A673 (cell line): ENCODE data around the gene ARL3. TPM values are rescaled to one million over a fixed set of nuclear protein-coding genes. Genes with fewer than 3 reads are reported as not detected.

ENCODE experiments used
- BruUV-seq: library from RNA; stranded (reverse); fragments of 400-500 nt; replicated peaks from 2 replicates; lab custom pipeline; 2021; lab: Mats Ljungman, UMichigan
- CTCF ChIA-PET: fragments of 300-600 bp; sonication (Branson Sonifier 250); formaldehyde crosslinking; loops from one replicate; lab custom pipeline; 2022; ENCODE audit warnings: antibody characterized with exemption; lab: Charles Lee
- POLR2A ChIA-PET: fragments of 300-600 bp; sonication (Branson Sonifier 250); formaldehyde crosslinking; loops from one replicate; lab custom pipeline; 2022; ENCODE audit warnings: antibody characterized with exemption; ENCODE audit not compliant: low non-redundant PET; lab: Charles Lee
- DNase-seq: peaks from one replicate; pipeline ENCODE4 v3.0.0-alpha.2; 2015; ENCODE audit warnings: low spot score
- H3K27ac ChIP-seq: fragments of 200-600 bp; sonication (generic); 2 replicates; pipeline ENCODE4 v1.5.1; 2016; ENCODE audit warnings: mixed run types, low read depth, mild to moderate bottlenecking, mixed read lengths, antibody characterized with exemption, low read length; ENCODE audit not compliant: poor library complexity, severe bottlenecking
- H3K27me3 ChIP-seq: fragments of 200-600 bp; sonication (generic); replicated peaks from 2 replicates; pipeline ENCODE4 v1.6.1; 2017; ENCODE audit warnings: mixed run types, low read depth, mild to moderate bottlenecking, mixed read lengths, antibody characterized with exemption, low read length; ENCODE audit not compliant: insufficient read depth, poor library complexity
- H3K36me3 ChIP-seq: fragments of 200-600 bp; sonication (generic); 2 replicates; pipeline ENCODE4 v1.6.1; 2016; ENCODE audit warnings: mixed run types, mild to moderate bottlenecking, mixed read lengths, antibody characterized with exemption, low read length; ENCODE audit not compliant: insufficient read depth, poor library complexity, severe bottlenecking
- H3K4me1 ChIP-seq: fragments of 200-600 bp; sonication (generic); 2 replicates; pipeline ENCODE4 v1.6.1; 2017; ENCODE audit warnings: mixed run types, mild to moderate bottlenecking, mixed read lengths, antibody characterized with exemption, low read length; ENCODE audit not compliant: insufficient read depth, poor library complexity, severe bottlenecking
- H3K4me3 ChIP-seq: fragments of 200-600 bp; sonication (generic); 2 replicates; pipeline ENCODE4 v1.5.1; 2016; ENCODE audit warnings: low read depth, mixed run types, mild to moderate bottlenecking, mixed read lengths, low read length; ENCODE audit not compliant: poor library complexity, severe bottlenecking
- H3K9me3 ChIP-seq: fragments of 200-600 bp; sonication (generic); 2 replicates; pipeline ENCODE4 v1.6.1; 2016; ENCODE audit warnings: mixed run types, low read depth, mild to moderate bottlenecking, mixed read lengths, antibody characterized with exemption, low read length; ENCODE audit not compliant: poor library complexity, severe bottlenecking
- EZH2 ChIP-seq: fragments of 200-600 bp; sonication (generic); IDR thresholded peaks from 2 replicates; pipeline ENCODE4 v1.6.1; 2017; ENCODE audit warnings: borderline replicate concordance, low read depth, mild to moderate bottlenecking, mixed read lengths, antibody characterized with exemption, low read length; ENCODE audit not compliant: poor library complexity, severe bottlenecking
- intact Hi-C: fragments of 100-400 bp; cut with micrococcal nuclease; formaldehyde crosslinking; loops from one replicate; pipeline ENCODE4 v1.10.0; 2022; ENCODE audit not compliant: unreplicated experiment
- total RNA-seq: library from RNA; stranded (reverse); gene quantifications from 2 replicates; pipeline ENCODE4 v1.2.3, GENCODE V29; 2021
- TF ChIP-seq, protein P1 (sequence below): fragments of 300-800, 200-600 bp; sonication (generic); conservative IDR thresholded peaks from 2 replicates; pipeline ENCODE4 v1.5.1; 2017; ENCODE audit warnings: low read depth, mild to moderate bottlenecking, antibody characterized with exemption, low read length, moderate library complexity, mixed read lengths

ARL3 gene
- total RNA-seq, 1 experiment from 2014 or later, result 14.9 TPM

DNA sequence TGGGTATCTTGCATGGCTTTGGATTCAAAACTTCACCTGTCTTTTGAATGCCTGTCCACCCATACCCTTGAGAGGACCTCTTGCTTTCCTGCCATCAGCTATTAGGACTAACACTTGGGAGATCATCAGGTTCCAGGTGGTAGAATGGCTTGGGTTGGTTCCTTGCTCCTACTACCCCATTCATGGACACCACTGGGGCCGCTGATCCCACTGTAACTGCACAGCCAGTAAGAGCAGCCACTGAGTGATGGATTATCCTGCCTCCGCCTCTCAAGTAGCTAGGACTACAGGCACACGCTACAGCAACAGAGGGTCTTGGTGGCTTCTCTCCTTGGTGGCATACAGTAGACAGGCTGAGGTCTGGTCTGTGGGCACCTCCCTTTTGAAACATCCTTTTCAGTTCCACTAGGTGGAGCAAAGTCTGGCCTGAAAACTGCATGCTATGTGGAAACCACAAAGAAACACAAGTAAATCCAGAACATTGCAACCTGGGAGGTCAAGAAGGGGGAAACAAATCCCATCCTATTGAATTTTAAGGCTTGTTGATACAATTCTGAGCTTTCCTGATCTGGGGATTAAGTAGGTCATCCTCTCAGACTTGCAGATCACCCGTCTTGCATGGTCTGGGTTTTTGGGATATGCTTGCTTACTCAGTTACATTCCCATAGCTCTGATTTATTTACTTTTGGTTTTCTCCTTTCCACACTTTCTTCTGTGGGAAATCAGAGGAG is 38.9 kb upstream of the ARL3 start:
- Histone ChIP-seq H3K27me3 (no peaks in the 10 kb centered on the region), H3K4me1 (peaks cover 7% of the 10 kb centered on the region), H3K4me3 (no peak overlapping the region), H3K9me3 (no peaks in the 10 kb centered on the region), H3K27ac (no peak overlapping the region), H3K36me3 (no peaks in the 10 kb centered on the region)
- POLR2A ChIA-PET, result no interaction called here
- intact Hi-C loops, result loop anchor here (5.0 kb wide), 3 partner anchors 49 to 149 kb away; no protein-coding TSS in a partner anchor
- DNase-seq, result peak; percentile 67
- no peak for TF ChIP-seq EZH2
- TF ChIP-seq, protein P1, sequence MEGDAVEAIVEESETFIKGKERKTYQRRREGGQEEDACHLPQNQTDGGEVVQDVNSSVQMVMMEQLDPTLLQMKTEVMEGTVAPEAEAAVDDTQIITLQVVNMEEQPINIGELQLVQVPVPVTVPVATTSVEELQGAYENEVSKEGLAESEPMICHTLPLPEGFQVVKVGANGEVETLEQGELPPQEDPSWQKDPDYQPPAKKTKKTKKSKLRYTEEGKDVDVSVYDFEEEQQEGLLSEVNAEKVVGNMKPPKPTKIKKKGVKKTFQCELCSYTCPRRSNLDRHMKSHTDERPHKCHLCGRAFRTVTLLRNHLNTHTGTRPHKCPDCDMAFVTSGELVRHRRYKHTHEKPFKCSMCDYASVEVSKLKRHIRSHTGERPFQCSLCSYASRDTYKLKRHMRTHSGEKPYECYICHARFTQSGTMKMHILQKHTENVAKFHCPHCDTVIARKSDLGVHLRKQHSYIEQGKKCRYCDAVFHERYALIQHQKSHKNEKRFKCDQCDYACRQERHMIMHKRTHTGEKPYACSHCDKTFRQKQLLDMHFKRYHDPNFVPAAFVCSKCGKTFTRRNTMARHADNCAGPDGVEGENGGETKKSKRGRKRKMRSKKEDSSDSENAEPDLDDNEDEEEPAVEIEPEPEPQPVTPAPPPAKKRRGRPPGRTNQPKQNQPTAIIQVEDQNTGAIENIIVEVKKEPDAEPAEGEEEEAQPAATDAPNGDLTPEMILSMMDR, result peak; percentile 69
- CTCF ChIA-PET, result interaction anchor here (0.6 to 1.2 kb wide), 4 partner anchors 10 to 153 kb away, joined by 3 to 7 read pairs (median 3); no protein-coding TSS in a partner anchor
- BruUV-seq, result no TSS peak

DNA sequence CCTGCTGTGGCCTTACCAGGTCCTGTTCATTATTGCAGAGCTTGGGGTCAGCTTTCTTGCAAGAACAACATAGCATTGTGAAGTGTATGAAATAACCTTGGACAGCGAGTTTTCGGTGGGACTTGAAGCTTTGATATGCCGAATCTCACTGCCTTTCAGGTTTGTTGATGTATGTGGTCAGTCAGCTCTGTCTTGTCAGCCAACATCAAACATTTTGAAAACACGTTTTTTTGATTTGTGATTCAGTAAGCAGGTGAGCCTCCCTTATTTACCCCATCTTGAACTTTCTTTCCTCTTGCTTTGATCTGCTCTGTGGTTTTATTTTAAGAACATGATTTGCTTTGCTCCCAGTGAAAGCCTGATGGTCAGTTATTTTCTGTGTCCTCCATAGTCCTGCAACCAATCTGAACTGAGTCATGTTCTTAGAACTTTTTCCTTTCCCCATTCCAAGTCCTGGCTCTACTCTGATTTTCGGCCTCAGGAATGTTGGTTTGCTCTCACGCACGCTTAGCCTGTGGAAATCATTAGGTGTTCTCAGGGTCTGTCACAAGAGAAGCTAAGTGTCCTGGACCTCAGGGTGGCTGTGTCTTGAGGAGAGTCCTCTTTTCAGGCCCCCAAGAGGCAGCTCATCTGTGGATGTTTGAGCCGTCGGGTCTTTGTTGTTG is 38.2 kb upstream of the ARL3 start:
- Histone ChIP-seq H3K4me3 (no peak overlapping the region), H3K4me1 (peaks cover 7% of the 10 kb centered on the region), H3K9me3 (no peaks in the 10 kb centered on the region), H3K27me3 (no peaks in the 10 kb centered on the region), H3K36me3 (no peaks in the 10 kb centered on the region), H3K27ac (no peak overlapping the region)
- intact Hi-C loops, result loop anchor here (5.0 kb wide), 3 partner anchors 50 to 150 kb away; no protein-coding TSS in a partner anchor
- no peak for DNase-seq
- CTCF ChIA-PET, result interaction anchor here (0.6 kb wide), 2 partner anchors 74 to 153 kb away, joined by 3 read pairs; no protein-coding TSS in a partner anchor
- BruUV-seq, result no TSS peak
- POLR2A ChIA-PET, result no interaction called here
- no peak for TF ChIP-seq EZH2
- TF ChIP-seq, protein P1, result no peak

DNA sequence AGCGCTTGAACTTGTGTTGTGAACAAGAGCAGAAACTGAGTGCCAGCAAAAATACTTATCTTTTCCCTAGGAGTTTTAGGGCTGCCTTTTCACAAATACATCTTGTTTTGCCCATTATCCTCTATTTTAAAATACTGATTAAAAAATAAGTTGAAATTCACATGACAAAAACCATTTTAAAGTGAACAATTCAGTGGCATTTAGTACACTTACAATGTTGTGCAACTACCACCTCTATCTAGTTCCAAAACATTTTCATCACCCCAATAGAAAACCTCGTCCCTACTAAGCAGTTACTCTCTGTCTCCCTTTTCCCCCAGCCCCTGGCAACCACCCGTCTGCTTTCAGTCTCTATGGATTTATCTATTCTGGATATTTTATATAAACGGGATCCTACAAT is 31.0 kb upstream of the ARL3 start:
- peaks cover 6% of the 10 kb centered on the region for H3K4me1 ChIP-seq
- DNase-seq, result no peak
- CTCF ChIA-PET, result no interaction called here
- TF ChIP-seq EZH2, result no peak
- TF ChIP-seq, protein P1, result no peak
- peak overlapping the region; percentile 77 for H3K27ac ChIP-seq
- no TSS peak for BruUV-seq
- no peaks in the 10 kb centered on the region for H3K36me3 ChIP-seq
- no peaks in the 10 kb centered on the region for H3K27me3 ChIP-seq
- no peaks in the 10 kb centered on the region for H3K9me3 ChIP-seq
- intact Hi-C loops, result no loop called here
- POLR2A ChIA-PET, result no interaction called here
- H3K4me3 ChIP-seq, result peak overlapping the region; percentile 85
